GM21526 (cell line): ENCODE measurements around the gene RNF5.
"Not testable (repeated sequence)": the region's sequence is repeated elsewhere in the genome, so short reads cannot be mapped to it uniquely, and the experiment has no call there.

Source experiments
- ATAC-seq: cut with Tn5 transposase; IDR thresholded peaks from one replicate; pipeline ENCODE4 v1.9.1; 2021; ENCODE audit warnings: moderate library complexity; ENCODE audit not compliant: unreplicated experiment, low FRiP score

RNF5 gene

GRCh38 chr6:32203426-32204267, 25.4 kb downstream of the RNF5 start:
- no peak for ATAC-seq

GRCh38 chr6:32204268-32204715, 26.1 kb downstream of the RNF5 start:
- ATAC-seq = no peak

GRCh38 chr6:32208996-32209395, 30.8 kb downstream of the RNF5 start:
- ATAC-seq = no peak

- ATAC-seq = no peak
Observed at GRCh38 chr6:32210191-32210601, 32.0 kb downstream of the RNF5 start.

- not testable (repeated sequence) for ATAC-seq
Observed at GRCh38 chr6:32211432-32211831, 33.2 kb downstream of the RNF5 start.

GRCh38 chr6:32212076-32212760, 34.0 kb downstream of the RNF5 start:
- ATAC-seq = no peak

- no peak for ATAC-seq
Observed at GRCh38 chr6:32213649-32214048, 35.4 kb downstream of the RNF5 start.

GRCh38 chr6:32214126-32214525, 35.9 kb downstream of the RNF5 start:
- ATAC-seq = no peak

GRCh38 chr6:32215617-32216016, 37.4 kb downstream of the RNF5 start:
- ATAC-seq = no peak

- no peak for ATAC-seq
Observed at GRCh38 chr6:32216285-32216684, 38.1 kb downstream of the RNF5 start.

GRCh38 chr6:32216998-32217397, 38.8 kb downstream of the RNF5 start:
- no peak for ATAC-seq

GRCh38 chr6:32218167-32218566, 40.0 kb downstream of the RNF5 start:
- no peak for ATAC-seq

GRCh38 chr6:32220021-32220420, 41.8 kb downstream of the RNF5 start:
- ATAC-seq = no peak

GRCh38 chr6:32222333-32223230, 44.4 kb downstream of the RNF5 start:
- ATAC-seq = no peak

GRCh38 chr6:32223258-32224235, 45.3 kb downstream of the RNF5 start, which contains the start of gene NOTCH4:
Gene NOTCH4 (minus strand): TSS chr6:32224067. CDS start chr6:32223928, 139 bp downstream.
- no peak for ATAC-seq

- no peak for ATAC-seq
Observed at GRCh38 chr6:32224696-32225095, 46.5 kb downstream of the RNF5 start.

GRCh38 chr6:32226434-32226833, 48.2 kb downstream of the RNF5 start:
- no peak for ATAC-seq
